NCI-H1048 (cell line): ENCODE results near the gene HYLS1.

ENCODE experiments used
- DNase-seq: peaks from one replicate; lab custom pipeline; 2025; lab: John Stamatoyannopoulos, UW

HYLS1 gene

GRCh38 chr11:125934473-125934872 lies 47.0 kb downstream of the HYLS1 start:
- no peak for DNase-seq

DNA sequence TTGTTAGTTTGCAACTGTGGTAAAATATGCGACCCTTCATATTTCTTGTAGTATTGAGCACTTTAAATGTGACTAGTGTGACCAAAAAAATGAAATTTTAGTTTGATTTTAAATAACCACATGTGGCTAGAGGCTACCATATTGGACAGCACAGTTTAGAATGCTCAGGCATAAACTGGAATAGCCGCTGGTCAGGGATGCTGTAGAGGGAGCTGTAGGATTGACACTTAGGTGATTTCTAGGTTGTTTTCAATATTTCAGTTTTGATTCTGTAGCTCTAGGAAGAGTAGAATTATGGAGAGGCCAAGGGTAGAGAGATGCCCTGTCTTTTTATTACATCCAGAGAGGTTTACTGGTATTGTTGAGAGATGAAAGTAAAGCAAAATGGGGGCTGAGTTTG lies 47.6 kb downstream of the HYLS1 start:
- DNase-seq = no peak

GRCh38 chr11:125935618-125936199 lies 48.2 kb downstream of the HYLS1 start:
- no peak for DNase-seq

DNA sequence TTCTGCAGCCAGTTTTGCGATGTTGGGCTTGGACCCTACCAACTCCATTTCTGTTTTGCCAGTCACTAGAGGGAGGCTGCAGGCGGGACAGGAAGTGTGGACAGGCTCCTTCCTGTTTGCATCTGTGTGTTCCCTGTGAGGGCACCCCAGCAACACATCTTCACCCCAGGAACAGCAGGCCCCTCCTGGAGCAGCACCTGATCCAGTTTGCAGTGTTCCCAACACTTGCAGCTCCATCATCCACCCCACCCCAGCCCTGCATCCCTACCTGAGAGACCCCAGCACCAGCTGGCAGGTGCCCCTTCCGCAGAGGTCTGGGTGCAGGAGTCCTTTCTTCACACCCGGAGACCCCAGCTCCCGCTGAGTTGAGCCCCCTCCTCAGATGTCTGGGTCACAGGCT lies 51.0 kb downstream of the HYLS1 start:
- DNase-seq = no peak

GRCh38 chr11:125939081-125939521 lies 51.6 kb downstream of the HYLS1 start:
- DNase-seq = no peak

DNA sequence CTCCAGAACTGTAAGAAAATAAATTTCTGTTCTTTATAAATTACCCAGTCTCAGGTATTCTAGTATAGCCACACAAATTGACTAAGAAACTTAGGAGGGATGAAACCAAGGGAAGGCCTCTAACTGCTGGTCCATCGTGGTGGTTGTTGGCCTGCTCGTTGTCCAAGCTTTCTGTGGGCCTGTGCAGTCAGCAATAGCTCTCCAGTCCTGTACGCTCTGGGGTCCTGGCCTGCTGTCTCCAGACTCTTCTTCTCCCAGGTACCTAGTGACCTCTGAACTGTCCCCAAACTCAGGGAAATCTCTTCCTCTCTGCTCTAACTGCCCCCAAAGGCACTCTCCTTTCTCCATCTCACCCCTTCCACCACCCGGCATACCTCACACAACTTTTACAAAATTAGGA lies 52.7 kb downstream of the HYLS1 start:
- DNase-seq = no peak

DNA sequence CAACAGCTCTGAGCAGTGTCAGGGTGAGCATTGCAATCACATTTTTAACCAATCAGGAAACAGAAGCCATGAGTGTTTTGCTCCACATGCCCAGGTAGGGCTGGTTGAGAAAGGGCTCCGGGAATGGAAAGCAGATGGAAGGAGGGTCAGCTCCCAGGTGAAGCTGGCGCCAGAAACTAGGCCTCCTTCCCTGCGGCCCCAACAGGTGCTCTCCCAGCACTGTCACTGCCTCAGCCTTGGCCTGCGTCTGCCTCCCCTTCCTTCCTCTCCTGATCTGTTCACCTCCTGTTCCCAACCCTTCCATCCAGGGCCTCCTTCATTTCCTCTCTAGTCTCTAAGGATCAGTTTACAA lies 53.8 kb downstream of the HYLS1 start:
- no peak for DNase-seq

- DNase-seq = no peak
Measured at GRCh38 chr11:125941619-125942611, 54.4 kb downstream of the HYLS1 start.

- DNase-seq = no peak
Measured at GRCh38 chr11:125942771-125943428, 55.4 kb downstream of the HYLS1 start.

- DNase-seq = no peak
Measured at GRCh38 chr11:125943661-125944349, 56.3 kb downstream of the HYLS1 start.

- DNase-seq = no peak
Measured at GRCh38 chr11:125944350-125945010, 57.0 kb downstream of the HYLS1 start.

DNA sequence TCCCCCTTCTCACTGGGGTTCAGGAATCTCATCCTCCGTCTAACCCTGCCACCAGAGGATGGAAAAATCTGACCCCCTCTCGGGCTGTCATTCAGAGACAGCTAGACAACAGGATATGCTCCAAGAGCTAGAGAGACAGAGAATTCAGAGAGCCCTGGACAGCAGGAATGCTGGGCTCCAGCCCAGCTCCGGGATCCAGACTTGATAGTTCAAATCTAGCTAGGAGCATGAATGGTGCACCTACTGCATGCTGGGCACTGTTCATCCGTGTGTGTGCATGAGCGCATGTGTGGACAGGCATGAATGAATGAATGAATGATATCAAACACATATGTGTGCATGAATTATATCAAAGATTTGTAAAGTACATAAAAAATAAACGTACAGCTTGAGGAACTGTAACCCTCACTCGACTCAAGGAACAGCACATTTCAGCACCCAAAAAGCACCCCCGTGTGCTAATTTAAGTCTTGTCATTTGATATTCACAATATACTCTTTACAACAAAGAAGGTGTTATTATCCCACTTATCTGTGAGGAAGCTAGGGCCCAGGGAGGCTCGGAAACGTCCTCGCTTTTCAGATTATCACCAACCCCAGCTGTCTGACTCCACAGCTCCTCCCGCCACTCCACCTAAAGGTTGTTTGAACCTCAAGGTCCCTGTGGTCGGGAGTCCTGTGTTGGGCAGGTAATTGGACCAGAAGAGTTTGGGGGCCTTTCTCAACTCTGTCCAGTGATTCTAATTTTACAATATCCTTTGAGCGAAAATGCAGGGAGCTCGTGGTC lies 57.7 kb downstream of the HYLS1 start:
- no peak for DNase-seq

GRCh38 chr11:125945797-125946520 lies 58.5 kb downstream of the HYLS1 start, which contains the start of gene VSIG10L2:
TSS of gene VSIG10L2 (plus strand) at chr11:125946044. CDS start at chr11:125946056, 12 bp downstream.
- no peak for DNase-seq

- DNase-seq = no peak
Measured at GRCh38 chr11:125946712-125947418, 59.4 kb downstream of the HYLS1 start.

- DNase-seq = no peak
Measured at GRCh38 chr11:125947419-125948277, 60.2 kb downstream of the HYLS1 start.

DNA sequence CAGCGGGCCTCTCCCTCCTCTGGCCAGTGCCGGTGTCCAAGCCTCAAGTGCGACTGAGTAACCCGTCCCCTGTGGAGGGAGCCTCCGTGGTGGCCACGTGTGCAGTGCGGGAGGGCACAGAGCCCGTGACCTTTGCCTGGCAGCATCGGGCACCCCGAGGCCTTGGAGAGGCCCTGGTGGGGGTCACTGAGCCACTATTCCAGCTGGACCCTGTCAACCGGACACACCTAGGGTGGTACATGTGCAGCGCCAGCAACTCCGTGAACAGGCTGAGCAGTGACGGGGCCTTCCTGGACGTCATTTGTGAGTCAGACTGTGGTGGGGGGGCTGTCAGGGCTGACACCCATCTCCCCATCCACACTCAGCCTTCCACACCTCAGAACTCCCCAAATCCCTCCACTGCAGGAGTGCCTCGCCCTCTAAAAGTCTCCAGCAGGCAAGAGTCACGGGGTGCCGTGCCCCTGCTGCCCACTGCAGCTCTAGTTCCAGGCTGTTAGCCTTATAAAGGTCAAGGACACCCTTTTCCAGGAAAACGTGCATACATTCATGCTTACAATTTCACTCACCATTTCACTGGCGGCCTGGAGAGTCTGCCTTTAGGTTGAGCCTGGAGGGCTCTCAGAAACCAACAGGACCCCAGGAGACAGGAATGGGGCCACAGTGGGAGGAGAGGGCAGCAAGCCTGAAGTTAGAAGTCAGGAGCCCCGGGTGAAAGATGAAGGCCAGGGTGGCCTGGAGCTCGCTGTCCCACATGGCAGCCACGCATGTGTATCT lies 61.0 kb downstream of the HYLS1 start:
- DNase-seq = no peak

DNA sequence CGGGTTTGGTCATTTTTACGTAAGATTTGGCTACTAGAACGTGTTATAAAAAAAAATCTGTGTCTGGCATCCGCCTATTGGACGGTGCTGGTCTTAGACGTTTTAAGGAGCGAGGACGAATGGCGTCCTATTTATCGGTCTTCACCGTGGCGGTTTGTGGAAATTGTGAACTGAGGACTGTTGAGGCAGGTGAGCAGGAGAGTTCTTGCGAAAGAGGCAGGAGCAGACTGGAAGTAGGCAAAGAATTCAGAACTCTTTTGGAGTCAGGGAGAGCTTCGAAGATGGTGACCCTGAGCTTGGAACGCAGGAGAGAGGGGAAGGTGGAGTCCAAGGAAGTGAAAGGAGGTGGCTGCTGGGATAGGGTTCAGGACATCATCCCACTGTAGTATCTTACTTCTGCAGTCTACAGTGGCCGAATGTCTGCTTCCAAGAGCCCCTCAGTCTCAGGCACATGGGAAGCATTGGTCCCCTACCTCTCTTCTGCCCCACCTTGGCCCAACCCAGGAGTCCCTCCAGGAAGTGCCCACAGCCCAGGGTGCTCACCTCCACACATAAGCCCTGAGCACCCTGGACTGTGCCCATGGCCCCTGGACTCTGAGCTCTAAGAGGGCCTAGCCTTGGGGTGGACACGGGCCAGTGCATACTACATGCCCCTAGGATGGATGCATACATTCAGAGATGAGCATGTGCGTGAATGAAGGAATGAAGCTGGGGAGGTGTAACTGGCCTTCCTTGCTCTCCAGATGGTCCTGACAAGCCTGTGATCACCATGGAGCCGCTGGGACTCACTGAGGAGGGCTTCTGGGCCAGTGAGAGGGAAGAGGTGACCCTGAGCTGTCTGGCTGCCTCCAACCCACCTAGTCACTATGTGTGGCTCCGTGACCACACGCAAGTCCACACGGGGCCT lies 62.1 kb downstream of the HYLS1 start:
- no peak for DNase-seq
